OCI-LY7 (cell line): Measurements from ENCODE around the gene C9.

Source experiments
- CTCF ChIP-seq: fragments of 200-600 bp; sonication (generic); conservative IDR thresholded peaks from 2 replicates; pipeline ENCODE4 v1.5.1; 2014; ENCODE audit warnings: mild to moderate bottlenecking, antibody characterized with exemption, low read length, moderate library complexity, mixed read lengths
- EZH2phosphoT487 ChIP-seq: fragments of 200-600 bp; sonication (generic); IDR thresholded peaks from 2 replicates; pipeline ENCODE4 v1.6.1; 2018; ENCODE audit warnings: low read depth, borderline replicate concordance, mild to moderate bottlenecking, mixed run types, antibody characterized with exemption, low read length, moderate library complexity, mixed read lengths

- TF ChIP-seq CTCF (no peak), EZH2phosphoT487 (no peak)
Measured at GRCh38 chr5:39333104-39333503, 31.2 kb downstream of the C9 start.
